Measurements from ENCODE around the gene PROSER2.

GRCh38 chr10:11919271-11919670, 96.1 kb downstream of the PROSER2 start:
- TF ChIP-seq CTCF (IDR thresholded peaks at IDR 0.05 in 2 of 3, conservative IDR thresholded peaks at IDR 0.05 in 1 of 3; ENCODE audit: insufficient read depth in 2 of 3, low read depth in 1 of 3, low read length in 3 of 3) (no peak), THAP7 (CRISPR knock-in tag; IDR thresholded peaks at IDR 0.05) (no peak), ZNF174 (CRISPR knock-in tag; IDR thresholded peaks at IDR 0.05) (no peak), RFX5 (IDR thresholded peaks at IDR 0.05; ENCODE audit: low read depth, low read length) (no peak), ZBTB33 (CRISPR knock-in tag; IDR thresholded peaks at IDR 0.05) (no peak), NR2F6 (CRISPR knock-in tag; IDR thresholded peaks at IDR 0.05) (no peak), HCFC1 (IDR thresholded peaks at IDR 0.05; ENCODE audit: low read depth, low read length) (no peak), SPI1 (IDR thresholded peaks at IDR 0.05; ENCODE audit: borderline replicate concordance, low read depth, low read length) (no peak), ELK3 (CRISPR knock-in tag; IDR thresholded peaks at IDR 0.05) (no peak), KLF6 (CRISPR knock-in tag; IDR thresholded peaks at IDR 0.05; ENCODE audit: borderline replicate concordance) (no peak), SMARCB1 (IDR thresholded peaks at IDR 0.05; ENCODE audit: insufficient read length, low read depth) (no peak)
